Measurements from ENCODE around the gene RPL27A.
A peak's percentile ranks its signal among the peaks of the same experiment; 100 is the strongest.

RPL27A gene

GRCh38 chr11:8717544-8717875, 34.9 kb downstream of the RPL27A start:
- TF ChIP-seq CTCF (IDR thresholded peaks at IDR 0.05; ENCODE audit: control insufficient read depth, insufficient read depth, low read depth, low read length, missing control alignments): no peak
- no peak for DNase-seq (ENCODE audit: low read depth)
- no peak overlapping the region for H3K4me3 ChIP-seq (ENCODE audit: control insufficient read depth, low read depth, low read length)

- H3K4me3 ChIP-seq (ENCODE audit: control insufficient read depth, low read depth, low read length): no peak overlapping the region
- no peak for TF ChIP-seq CTCF (IDR thresholded peaks at IDR 0.05; ENCODE audit: control insufficient read depth, insufficient read depth, low read depth, low read length, missing control alignments)
- peak; percentile 78 for DNase-seq (ENCODE audit: low read depth)
These were observed 35.5 kb downstream of the RPL27A start for GRCh38 chr11:8717876-8718753.

- no peak overlapping the region for H3K4me3 ChIP-seq (ENCODE audit: control insufficient read depth, low read depth, low read length)
- no peak for TF ChIP-seq CTCF (IDR thresholded peaks at IDR 0.05; ENCODE audit: control insufficient read depth, insufficient read depth, low read depth, low read length, missing control alignments)
- peak; percentile 91 for DNase-seq (ENCODE audit: low read depth)
These were observed 36.6 kb downstream of the RPL27A start for GRCh38 chr11:8719211-8719649.

GRCh38 chr11:8719721-8720120, 37.1 kb downstream of the RPL27A start:
- DNase-seq (ENCODE audit: low read depth): no peak
- H3K4me3 ChIP-seq (ENCODE audit: control insufficient read depth, low read depth, low read length): no peak overlapping the region
- TF ChIP-seq CTCF (IDR thresholded peaks at IDR 0.05; ENCODE audit: control insufficient read depth, insufficient read depth, low read depth, low read length, missing control alignments): no peak

- H3K4me3 ChIP-seq (ENCODE audit: control insufficient read depth, low read depth, low read length): no peak overlapping the region
- no peak for TF ChIP-seq CTCF (IDR thresholded peaks at IDR 0.05; ENCODE audit: control insufficient read depth, insufficient read depth, low read depth, low read length, missing control alignments)
- no peak for DNase-seq (ENCODE audit: low read depth)
These were observed 37.8 kb downstream of the RPL27A start for GRCh38 chr11:8720352-8720751.

- no peak for DNase-seq (ENCODE audit: low read depth)
- no peak for TF ChIP-seq CTCF (IDR thresholded peaks at IDR 0.05; ENCODE audit: control insufficient read depth, insufficient read depth, low read depth, low read length, missing control alignments)
- no peak overlapping the region for H3K4me3 ChIP-seq (ENCODE audit: control insufficient read depth, low read depth, low read length)
These were observed 38.4 kb downstream of the RPL27A start for GRCh38 chr11:8720868-8721608.

All from AG09309 (cell line).